Astrocyte (in vitro differentiated cells and primary cell): ENCODE measurements around the gene SNRPD1. TPM values are rescaled to one million over a fixed set of nuclear protein-coding genes. Genes with fewer than 3 reads are reported as not detected.

Experiments
- DNase-seq: peaks from one replicate; pipeline ENCODE4 v3.0.0-alpha.2; 2010; ENCODE audit warnings: low read depth
- FAIRE-seq: peaks from 2 replicates; lab custom pipeline; 2011; peaks lifted over from hg19 to GRCh38; lab: Jason Lieb, UNC
- H2AFZ ChIP-seq: 2 replicates; pipeline ENCODE4 v1.6.0; 2012; ENCODE audit warnings: low read depth, low read length, inconsistent platforms
- H3K27ac ChIP-seq: 2 replicates; pipeline ENCODE4 v1.5.1; 2011; ENCODE audit warnings: low read depth, low read length, inconsistent platforms
- H3K27me3 ChIP-seq: 2 replicates; pipeline ENCODE4 v1.6.0; 2011; ENCODE audit warnings: low read length, inconsistent platforms; ENCODE audit not compliant: insufficient read depth
- H3K36me3 ChIP-seq: 2 replicates; pipeline ENCODE4 v1.5.1; 2011; ENCODE audit warnings: low read length, inconsistent platforms; ENCODE audit not compliant: insufficient read depth
- H3K4me1 ChIP-seq: 2 replicates; pipeline ENCODE4 v1.5.1; 2011; ENCODE audit warnings: low read length, inconsistent platforms; ENCODE audit not compliant: insufficient read depth
- H3K4me2 ChIP-seq: 2 replicates; pipeline ENCODE4 v1.6.0; 2012; ENCODE audit warnings: low read length, inconsistent platforms
- H3K4me3 ChIP-seq: 2 replicates; pipeline ENCODE4 v1.5.1; 2011; ENCODE audit warnings: low read depth, mild to moderate bottlenecking, low read length, inconsistent platforms; ENCODE audit not compliant: insufficient read depth
- H3K79me2 ChIP-seq: 2 replicates; pipeline ENCODE4 v1.6.0; 2012; ENCODE audit warnings: mild to moderate bottlenecking, low read length, inconsistent platforms; ENCODE audit not compliant: insufficient read depth
- H3K9ac ChIP-seq: 2 replicates; pipeline ENCODE4 v1.6.0; 2012; ENCODE audit warnings: mild to moderate bottlenecking, low read length, inconsistent platforms
- H3K9me3 ChIP-seq: 2 replicates; pipeline ENCODE4 v1.5.1; 2012; ENCODE audit warnings: low read depth, mild to moderate bottlenecking, low read length, inconsistent platforms; ENCODE audit not compliant: insufficient read depth
- H4K20me1 ChIP-seq: 2 replicates; pipeline ENCODE4 v1.6.0; 2012; ENCODE audit warnings: low read length, inconsistent platforms; ENCODE audit not compliant: insufficient read depth
- H3K27ac Mint-ChIP-seq: one replicate; pipeline ENCODE4 v1.8.0; 2021; ENCODE audit warnings: mild to moderate bottlenecking, mixed read lengths; ENCODE audit not compliant: unreplicated experiment
- H3K27me3 Mint-ChIP-seq: one replicate; pipeline ENCODE4 v1.8.0; 2021; ENCODE audit warnings: low read depth, mixed read lengths; ENCODE audit not compliant: unreplicated experiment
- H3K36me3 Mint-ChIP-seq: one replicate; pipeline ENCODE4 v1.8.0; 2021; ENCODE audit warnings: low read depth, mixed read lengths; ENCODE audit not compliant: unreplicated experiment
- H3K4me1 Mint-ChIP-seq: one replicate; pipeline ENCODE4 v1.8.0; 2021; ENCODE audit warnings: low read depth, mixed read lengths; ENCODE audit not compliant: unreplicated experiment
- H3K4me3 Mint-ChIP-seq: one replicate; pipeline ENCODE4 v1.8.0; 2021; ENCODE audit warnings: mild to moderate bottlenecking, moderate library complexity, mixed read lengths; ENCODE audit not compliant: unreplicated experiment
- H3K9me3 Mint-ChIP-seq: one replicate; pipeline ENCODE4 v1.8.0; 2021; ENCODE audit warnings: mild to moderate bottlenecking, mixed read lengths; ENCODE audit not compliant: unreplicated experiment
- EZH2 ChIP-seq: IDR thresholded peaks from 2 replicates; pipeline ENCODE4 v1.6.1; 2012; ENCODE audit warnings: mild to moderate bottlenecking, low read length, inconsistent platforms; ENCODE audit not compliant: insufficient read depth
- total RNA-seq: library from RNA; stranded (reverse); gene quantifications from 2 replicates; pipeline ENCODE4 v1.2.1, GENCODE V29; 2021
- TF ChIP-seq, protein P1 (sequence below): IDR thresholded peaks from 2 replicates; pipeline ENCODE4 v1.5.1; 2011; ENCODE audit warnings: low read depth, mild to moderate bottlenecking, inconsistent platforms, low read length, moderate library complexity; ENCODE audit not compliant: insufficient read depth

The SNRPD1 gene
- total RNA-seq, 1 donor from 2014 or later, result 60.6 TPM

DNA sequence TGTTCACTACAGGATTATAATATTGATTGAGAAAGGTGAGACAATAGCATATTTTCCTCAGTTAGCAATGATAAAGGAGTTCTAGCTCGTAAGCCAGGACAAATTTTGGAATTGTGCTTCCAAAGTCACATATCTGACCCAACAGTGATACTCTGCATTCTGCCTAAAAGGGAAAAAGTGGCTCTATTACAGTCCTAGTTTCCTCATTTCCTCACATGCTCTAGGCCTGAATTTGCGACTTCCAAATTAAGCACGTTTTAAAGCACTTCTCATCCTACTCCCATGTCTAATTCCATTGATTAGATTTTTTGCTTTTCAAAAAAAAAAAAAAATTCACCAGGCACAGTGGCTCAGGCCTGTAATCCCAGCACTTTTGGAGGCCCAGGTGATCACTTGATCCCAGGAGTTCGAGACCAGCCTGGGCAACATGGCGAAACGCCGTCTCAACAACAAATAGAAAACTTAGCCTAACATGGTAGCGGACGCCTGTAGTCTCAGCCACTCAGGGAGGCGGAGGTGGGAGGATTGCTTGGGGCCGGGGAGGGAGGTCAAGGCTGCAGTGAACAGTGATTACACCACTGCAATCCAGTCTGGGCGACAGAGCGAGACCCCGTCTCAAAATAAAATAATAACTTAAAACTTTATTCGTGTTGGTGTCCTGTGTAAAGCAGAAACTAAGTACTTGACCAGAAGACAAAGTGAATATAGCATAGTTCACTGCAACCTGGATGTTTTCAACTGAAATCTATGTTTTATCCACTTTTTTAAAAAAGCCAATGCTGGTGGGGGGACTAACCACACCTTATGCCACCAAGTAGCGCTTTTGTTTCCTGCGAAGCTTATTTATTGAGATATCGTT, 13.2 kb upstream of the SNRPD1 start:
- Histone ChIP-seq H3K4me2 (peak overlapping the region; percentile 89), H2AFZ (peak overlapping the region; percentile 99), H3K9ac (peak overlapping the region; percentile 99), H3K9me3 (no peaks in the 10 kb centered on the region), H3K4me1 (no peaks in the 10 kb centered on the region), H4K20me1 (peaks cover 31% of the 10 kb centered on the region), H3K27ac (peak overlapping the region; percentile 95), H3K79me2 (peaks cover 59% of the 10 kb centered on the region), H3K27me3 (no peaks in the 10 kb centered on the region), H3K36me3 (no peaks in the 10 kb centered on the region), H3K4me3 (peak overlapping the region; percentile 84)
- Mint-ChIP-seq H3K36me3 (peaks cover under 1% of the 10 kb centered on the region), H3K9me3 (no peaks in the 10 kb centered on the region), H3K27ac (peak overlapping the region; percentile 97), H3K4me3 (peak overlapping the region; percentile 100), H3K27me3 (no peaks in the 10 kb centered on the region), H3K4me1 (peaks cover 12% of the 10 kb centered on the region)
- DNase-seq (no peak), FAIRE-seq (no peak)
- TF ChIP-seq, protein P1, sequence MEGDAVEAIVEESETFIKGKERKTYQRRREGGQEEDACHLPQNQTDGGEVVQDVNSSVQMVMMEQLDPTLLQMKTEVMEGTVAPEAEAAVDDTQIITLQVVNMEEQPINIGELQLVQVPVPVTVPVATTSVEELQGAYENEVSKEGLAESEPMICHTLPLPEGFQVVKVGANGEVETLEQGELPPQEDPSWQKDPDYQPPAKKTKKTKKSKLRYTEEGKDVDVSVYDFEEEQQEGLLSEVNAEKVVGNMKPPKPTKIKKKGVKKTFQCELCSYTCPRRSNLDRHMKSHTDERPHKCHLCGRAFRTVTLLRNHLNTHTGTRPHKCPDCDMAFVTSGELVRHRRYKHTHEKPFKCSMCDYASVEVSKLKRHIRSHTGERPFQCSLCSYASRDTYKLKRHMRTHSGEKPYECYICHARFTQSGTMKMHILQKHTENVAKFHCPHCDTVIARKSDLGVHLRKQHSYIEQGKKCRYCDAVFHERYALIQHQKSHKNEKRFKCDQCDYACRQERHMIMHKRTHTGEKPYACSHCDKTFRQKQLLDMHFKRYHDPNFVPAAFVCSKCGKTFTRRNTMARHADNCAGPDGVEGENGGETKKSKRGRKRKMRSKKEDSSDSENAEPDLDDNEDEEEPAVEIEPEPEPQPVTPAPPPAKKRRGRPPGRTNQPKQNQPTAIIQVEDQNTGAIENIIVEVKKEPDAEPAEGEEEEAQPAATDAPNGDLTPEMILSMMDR, result no peak
- no peak for TF ChIP-seq EZH2

DNA sequence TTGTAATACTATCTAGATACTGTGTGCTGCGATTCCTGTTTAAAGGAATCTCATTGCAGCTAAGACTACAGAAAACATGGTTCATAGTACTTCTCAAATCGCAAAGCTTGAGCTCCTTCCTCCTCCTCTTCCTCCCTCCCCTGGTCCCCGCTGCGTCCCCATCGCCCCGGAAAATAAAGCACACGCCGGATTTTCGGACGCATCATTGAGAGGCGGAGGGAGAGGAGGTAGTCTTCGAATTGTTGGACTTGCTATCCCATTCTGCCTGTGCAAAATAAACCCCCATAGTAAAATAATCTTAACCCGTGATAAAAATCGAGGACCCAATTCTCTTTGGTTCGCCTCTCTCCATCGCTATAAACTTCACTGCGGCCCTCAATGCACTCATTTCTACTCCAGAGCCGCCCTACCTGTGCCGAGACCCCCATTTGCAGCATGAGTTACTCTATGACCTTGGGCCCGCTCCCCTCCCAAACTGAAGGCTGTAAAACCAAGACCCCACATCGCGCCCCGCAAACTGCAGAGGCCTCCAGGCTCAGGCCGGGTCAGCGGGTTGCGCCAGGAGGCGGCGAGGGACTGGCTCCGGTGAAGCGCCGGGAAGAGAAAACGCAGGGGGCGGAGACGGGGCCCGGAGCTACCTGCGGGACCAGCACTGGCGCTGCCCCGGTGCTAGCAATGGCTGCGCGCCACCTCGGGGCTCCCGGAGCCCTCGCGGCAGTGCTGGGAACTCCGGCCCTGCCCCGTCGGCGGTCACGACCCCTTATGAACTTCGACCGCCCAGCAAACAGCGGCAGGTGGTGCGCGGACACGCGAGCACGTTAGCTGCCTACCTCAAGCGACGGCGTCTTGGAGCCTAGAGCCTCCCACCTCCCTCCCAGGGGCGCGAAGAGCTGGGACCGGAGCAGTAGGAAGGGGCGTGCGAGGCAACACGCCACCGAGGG, 12.3 kb upstream of the SNRPD1 start:
- Mint-ChIP-seq H3K9me3 (no peaks in the 10 kb centered on the region), H3K27ac (peak overlapping the region; percentile 97), H3K4me1 (peaks cover 12% of the 10 kb centered on the region), H3K36me3 (no peaks in the 10 kb centered on the region), H3K27me3 (no peaks in the 10 kb centered on the region), H3K4me3 (peak overlapping the region; percentile 100)
- FAIRE-seq (no peak), DNase-seq (no peak)
- Histone ChIP-seq H3K9me3 (no peaks in the 10 kb centered on the region), H3K36me3 (no peaks in the 10 kb centered on the region), H4K20me1 (peaks cover 27% of the 10 kb centered on the region), H2AFZ (peak overlapping the region; percentile 99), H3K9ac (peak overlapping the region; percentile 99), H3K27me3 (no peaks in the 10 kb centered on the region), H3K27ac (peak overlapping the region; percentile 95), H3K79me2 (peaks cover 52% of the 10 kb centered on the region), H3K4me1 (no peaks in the 10 kb centered on the region), H3K4me3 (peak overlapping the region; percentile 84), H3K4me2 (peak overlapping the region; percentile 89)
- TF ChIP-seq, protein P1, result no peak
- TF ChIP-seq EZH2, result no peak
